Cerebellar nuclear complex (tissue), 1 donor: ENCODE measurements around the gene ARL4D.

Experiments used
- DNase-seq, 2 experiments: peaks; one replicate each; lab custom pipeline; 2025; lab: John Stamatoyannopoulos, UW

The ARL4D gene

GRCh38 chr17:43427362-43428043 is 28.7 kb downstream of the ARL4D start:
- no peak for DNase-seq

- DNase-seq: no peak
Measured at GRCh38 chr17:43428524-43428923, 29.7 kb downstream of the ARL4D start.

- DNase-seq: no peak
Measured at GRCh38 chr17:43430936-43431713, 32.3 kb downstream of the ARL4D start.

GRCh38 chr17:43431714-43432523 is 33.1 kb downstream of the ARL4D start:
- no peak for DNase-seq

- no peak for DNase-seq
Measured at GRCh38 chr17:43434902-43435319, 36.1 kb downstream of the ARL4D start.

GRCh38 chr17:43437756-43438155 is 39.0 kb downstream of the ARL4D start:
- DNase-seq: no peak

- no peak for DNase-seq
Measured at GRCh38 chr17:43438626-43439025, 39.8 kb downstream of the ARL4D start.

- DNase-seq: no peak
Measured at GRCh38 chr17:43439041-43439440, 40.2 kb downstream of the ARL4D start.

GRCh38 chr17:43442711-43443110 is 43.9 kb downstream of the ARL4D start:
- DNase-seq: no peak

- no peak for DNase-seq
Measured at GRCh38 chr17:43443381-43443780, 44.6 kb downstream of the ARL4D start.

GRCh38 chr17:43444223-43445008 is 45.6 kb downstream of the ARL4D start:
- DNase-seq: no peak

- DNase-seq: no peak
Measured at GRCh38 chr17:43445009-43445589, 46.3 kb downstream of the ARL4D start.

- no peak for DNase-seq
Measured at GRCh38 chr17:43446773-43447172, 48.0 kb downstream of the ARL4D start.

GRCh38 chr17:43448720-43449469 is 50.1 kb downstream of the ARL4D start:
- no peak for DNase-seq

- DNase-seq: no peak
Measured at GRCh38 chr17:43449470-43450248, 50.9 kb downstream of the ARL4D start.
